ENCODE measurements around the gene CHST13. TPM values are rescaled to one million over a fixed set of nuclear protein-coding genes. Genes with fewer than 3 reads are reported as not detected.

CHST13 gene
- total RNA-seq, 2 donors from 2014 or later = 1.6 to 6.7 TPM

- DNase-seq = peak; percentile 75
- Mint-ChIP-seq H3K4me3 (no peak overlapping the region), H3K9me3 (no peaks in the 10 kb centered on the region)
These were observed 24.9 kb downstream of the CHST13 start for GRCh38 chr3:126548556-126549466.

GRCh38 chr3:126549861-126550487 is 26.0 kb downstream of the CHST13 start:
- Histone ChIP-seq H3K9ac (ENCODE audit: extremely low read depth, low read length, poor library complexity, severe bottlenecking) (no peak overlapping the region), H3K36me3 (ENCODE audit: control insufficient read depth, insufficient read depth, low read length) (no peaks in the 10 kb centered on the region), H3K4me3 (ENCODE audit: low read length) (no peak overlapping the region), H3K27me3 (ENCODE audit: control insufficient read depth, insufficient read depth, low read length, poor library complexity, severe bottlenecking) (no peaks in the 10 kb centered on the region), H3K9me3 (ENCODE audit: control insufficient read depth, low read length) (no peaks in the 10 kb centered on the region), H3K4me1 (ENCODE audit: control insufficient read depth, insufficient read depth, low read length) (peaks cover 12% of the 10 kb centered on the region), H3K27ac (ENCODE audit: low read depth, low read length) (no peak overlapping the region)
- no peak for TF ChIP-seq CTCF (conservative IDR thresholded peaks at IDR 0.05)
- H3K4me3 Mint-ChIP-seq = no peak overlapping the region
- no peaks in the 10 kb centered on the region for H3K9me3 Mint-ChIP-seq
- peaks cover 33% of the 10 kb centered on the region for H3K4me1 Mint-ChIP-seq
- DNase-seq = peak; percentile 51
- no peaks in the 10 kb centered on the region for H3K36me3 Mint-ChIP-seq (ENCODE audit: low read depth)
- WGBS, 2 experiments (ENCODE audit: insufficient coverage in 1 of 2, insufficient read length in 1 of 2) = 90 to 91% methylated on average over 4 to 12 of the region's 12 CpGs
- H3K27me3 Mint-ChIP-seq (ENCODE audit: insufficient read depth) = no peaks in the 10 kb centered on the region
- H3K27ac Mint-ChIP-seq = no peak overlapping the region

More at GRCh38 chr3:126548556-126549466, 24.9 kb downstream of the CHST13 start:
- WGBS, 2 experiments (ENCODE audit: insufficient coverage in 1 of 2, insufficient read length in 1 of 2) = 42 to 48% methylated on average over 5 to 9 of the region's 9 CpGs
- Histone ChIP-seq H3K4me1 (ENCODE audit: control insufficient read depth, insufficient read depth, low read length) (peaks cover 12% of the 10 kb centered on the region), H3K9me3 (ENCODE audit: control insufficient read depth, low read length) (no peaks in the 10 kb centered on the region), H3K36me3 (ENCODE audit: control insufficient read depth, insufficient read depth, low read length) (no peaks in the 10 kb centered on the region), H3K9ac (ENCODE audit: extremely low read depth, low read length, poor library complexity, severe bottlenecking) (no peak overlapping the region), H3K27ac (ENCODE audit: low read depth, low read length) (no peak overlapping the region), H3K4me3 (ENCODE audit: low read length) (no peak overlapping the region), H3K27me3 (ENCODE audit: control insufficient read depth, insufficient read depth, low read length, poor library complexity, severe bottlenecking) (no peaks in the 10 kb centered on the region)
- H3K36me3 Mint-ChIP-seq (ENCODE audit: low read depth) = no peaks in the 10 kb centered on the region
- no peak for TF ChIP-seq CTCF (conservative IDR thresholded peaks at IDR 0.05)
- no peak overlapping the region for H3K27ac Mint-ChIP-seq
- no peaks in the 10 kb centered on the region for H3K27me3 Mint-ChIP-seq (ENCODE audit: insufficient read depth)
- peaks cover 33% of the 10 kb centered on the region for H3K4me1 Mint-ChIP-seq

GRCh38 chr3:126550488-126551051 is 26.6 kb downstream of the CHST13 start:
- Mint-ChIP-seq H3K27me3 (ENCODE audit: insufficient read depth) (no peaks in the 10 kb centered on the region), H3K4me3 (no peak overlapping the region), H3K4me1 (peaks cover 33% of the 10 kb centered on the region), H3K36me3 (ENCODE audit: low read depth) (no peaks in the 10 kb centered on the region), H3K27ac (no peak overlapping the region), H3K9me3 (no peaks in the 10 kb centered on the region)
- no peaks in the 10 kb centered on the region for H3K9me3 ChIP-seq (ENCODE audit: control insufficient read depth, low read length)
- peak; percentile 37 for DNase-seq
- H3K4me3 ChIP-seq (ENCODE audit: low read length) = no peak overlapping the region
- no peaks in the 10 kb centered on the region for H3K27me3 ChIP-seq (ENCODE audit: control insufficient read depth, insufficient read depth, low read length, poor library complexity, severe bottlenecking)
- H3K9ac ChIP-seq (ENCODE audit: extremely low read depth, low read length, poor library complexity, severe bottlenecking) = no peak overlapping the region
- TF ChIP-seq CTCF (conservative IDR thresholded peaks at IDR 0.05) = no peak
- H3K36me3 ChIP-seq (ENCODE audit: control insufficient read depth, insufficient read depth, low read length) = no peaks in the 10 kb centered on the region
- 92 to 94% methylated on average over 3 to 11 of the region's 11 CpGs for WGBS, 2 experiments (ENCODE audit: insufficient coverage in 1 of 2, insufficient read length in 1 of 2)
- H3K27ac ChIP-seq (ENCODE audit: low read depth, low read length) = no peak overlapping the region
- H3K4me1 ChIP-seq (ENCODE audit: control insufficient read depth, insufficient read depth, low read length) = peaks cover 12% of the 10 kb centered on the region
